TTC549 (cell line): ENCODE data around the gene SOX10.

Experiments used
- FAIRE-seq: peaks from 2 replicates; lab custom pipeline; 2012; peaks lifted over from hg19 to GRCh38; lab: Jason Lieb, UNC

The SOX10 gene

DNA sequence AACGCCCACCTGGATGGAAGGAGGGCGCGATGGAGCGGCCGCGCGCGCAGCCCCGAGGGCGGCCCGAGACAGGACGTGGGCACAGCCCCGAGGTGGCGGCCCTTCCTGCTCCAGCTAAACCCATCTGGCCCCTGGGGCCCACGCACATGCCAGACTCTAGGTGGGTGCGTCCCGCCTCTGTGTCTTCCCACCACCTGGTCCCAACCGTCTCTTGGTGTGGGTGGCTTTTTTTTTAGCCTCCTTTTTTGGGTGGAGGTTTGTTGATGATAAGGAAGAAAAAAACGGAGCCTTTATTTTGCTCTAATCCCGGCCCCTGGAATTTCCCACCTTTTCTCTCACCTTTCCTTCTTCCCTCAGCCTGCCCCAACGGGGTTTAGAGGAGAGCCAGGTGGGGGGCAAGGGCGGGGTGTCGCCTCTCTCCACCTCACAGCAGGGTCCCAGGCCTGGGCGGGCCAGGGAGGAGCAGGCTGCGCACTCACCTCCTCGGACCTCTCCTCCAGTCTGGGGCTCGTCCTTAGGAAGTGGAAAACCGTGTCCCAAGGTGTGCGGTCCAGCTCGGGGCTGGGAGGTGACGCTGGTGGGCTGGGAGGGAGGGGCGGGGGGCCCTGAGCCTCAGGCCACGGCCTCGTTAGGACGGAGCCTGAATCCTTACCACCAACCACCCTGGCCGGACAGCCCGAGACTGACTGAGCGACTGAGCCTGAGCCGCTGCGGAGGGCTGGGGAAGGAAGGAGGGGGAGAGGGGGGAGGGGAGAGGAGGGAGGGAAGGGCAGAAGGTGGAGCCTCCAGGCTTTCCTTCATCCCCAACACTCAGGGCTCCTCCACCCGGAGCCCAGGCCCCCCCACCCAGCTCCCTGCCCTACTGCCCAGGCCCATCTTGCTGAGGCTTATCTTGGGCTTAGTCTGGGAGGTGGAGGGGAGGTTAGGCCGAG, at the start of gene SOX10:
SOX10 (minus strand) TSS at position 696 of the 932 bp plus-strand sequence. CDS start 771 bp downstream, outside the sequence.
- FAIRE-seq, result no peak

DNA sequence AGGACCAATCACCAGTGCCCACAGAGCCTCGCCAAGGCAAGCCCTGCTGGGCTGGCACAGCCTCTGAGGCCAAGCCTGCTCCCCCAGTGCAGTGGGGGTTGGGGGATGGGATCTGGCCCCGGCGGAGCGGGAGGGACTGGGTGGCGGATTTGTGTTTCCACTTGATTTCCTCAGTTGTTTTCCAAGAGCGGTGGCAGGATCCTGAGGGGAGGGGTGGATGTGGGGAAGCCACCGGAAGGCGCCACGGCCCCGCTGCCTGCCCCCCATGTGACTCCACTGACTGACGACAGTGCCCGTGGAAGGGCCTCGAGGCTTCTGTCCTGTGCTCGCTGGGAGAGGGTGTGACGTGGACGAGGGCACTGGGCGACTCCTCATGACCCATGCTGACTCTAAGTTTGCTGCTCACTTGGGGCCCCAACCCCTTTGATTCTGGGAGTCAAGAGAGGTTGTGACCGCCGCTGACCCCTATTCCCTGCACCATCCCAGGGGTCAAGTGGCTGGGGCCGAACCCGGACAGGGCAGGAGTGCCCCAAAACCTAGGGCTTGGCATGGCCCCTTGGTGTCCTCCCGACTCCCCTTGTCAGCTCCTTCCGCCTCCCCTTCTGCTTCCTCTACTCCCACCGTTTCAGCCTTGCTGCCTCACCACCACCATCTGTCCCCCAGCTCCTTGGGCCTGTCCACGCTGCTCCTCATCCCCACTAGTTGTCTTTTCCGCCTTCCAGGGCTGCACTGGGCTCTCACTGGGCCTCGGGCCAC, 49.3 kb upstream of the SOX10 start:
- no peak for FAIRE-seq

- FAIRE-seq, result no peak
Measured at GRCh38 chr22:38032681-38033521, 48.5 kb upstream of the SOX10 start.

- no peak for FAIRE-seq
Measured at GRCh38 chr22:38031491-38031890, 47.1 kb upstream of the SOX10 start.

GRCh38 chr22:38030311-38031133, 46.2 kb upstream of the SOX10 start:
- FAIRE-seq, result no peak

GRCh38 chr22:38029901-38030300, 45.5 kb upstream of the SOX10 start:
- FAIRE-seq, result no peak

- FAIRE-seq, result no peak
Measured at GRCh38 chr22:38029370-38029769, 45.0 kb upstream of the SOX10 start.

GRCh38 chr22:38028344-38029130, 44.2 kb upstream of the SOX10 start:
- no peak for FAIRE-seq

DNA sequence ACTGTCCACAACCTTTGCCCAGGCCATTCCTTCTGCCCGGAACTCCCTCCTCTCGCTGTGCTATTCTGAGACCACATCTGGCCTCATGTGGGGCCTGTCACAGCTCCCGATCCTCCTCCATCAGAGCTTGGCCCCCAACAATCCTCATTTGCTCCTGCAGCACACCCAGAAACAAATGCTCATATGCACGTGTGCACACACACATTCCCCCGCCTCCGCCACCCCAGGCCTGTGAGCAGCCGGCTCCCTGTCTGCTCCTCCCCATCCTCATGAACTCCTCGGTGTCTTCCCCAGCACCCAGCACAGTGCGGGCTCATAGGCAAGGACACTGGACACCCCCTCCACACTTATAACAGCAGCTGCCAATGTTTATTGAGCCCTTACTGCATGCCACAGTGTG, 43.1 kb upstream of the SOX10 start:
- FAIRE-seq, result no peak

DNA sequence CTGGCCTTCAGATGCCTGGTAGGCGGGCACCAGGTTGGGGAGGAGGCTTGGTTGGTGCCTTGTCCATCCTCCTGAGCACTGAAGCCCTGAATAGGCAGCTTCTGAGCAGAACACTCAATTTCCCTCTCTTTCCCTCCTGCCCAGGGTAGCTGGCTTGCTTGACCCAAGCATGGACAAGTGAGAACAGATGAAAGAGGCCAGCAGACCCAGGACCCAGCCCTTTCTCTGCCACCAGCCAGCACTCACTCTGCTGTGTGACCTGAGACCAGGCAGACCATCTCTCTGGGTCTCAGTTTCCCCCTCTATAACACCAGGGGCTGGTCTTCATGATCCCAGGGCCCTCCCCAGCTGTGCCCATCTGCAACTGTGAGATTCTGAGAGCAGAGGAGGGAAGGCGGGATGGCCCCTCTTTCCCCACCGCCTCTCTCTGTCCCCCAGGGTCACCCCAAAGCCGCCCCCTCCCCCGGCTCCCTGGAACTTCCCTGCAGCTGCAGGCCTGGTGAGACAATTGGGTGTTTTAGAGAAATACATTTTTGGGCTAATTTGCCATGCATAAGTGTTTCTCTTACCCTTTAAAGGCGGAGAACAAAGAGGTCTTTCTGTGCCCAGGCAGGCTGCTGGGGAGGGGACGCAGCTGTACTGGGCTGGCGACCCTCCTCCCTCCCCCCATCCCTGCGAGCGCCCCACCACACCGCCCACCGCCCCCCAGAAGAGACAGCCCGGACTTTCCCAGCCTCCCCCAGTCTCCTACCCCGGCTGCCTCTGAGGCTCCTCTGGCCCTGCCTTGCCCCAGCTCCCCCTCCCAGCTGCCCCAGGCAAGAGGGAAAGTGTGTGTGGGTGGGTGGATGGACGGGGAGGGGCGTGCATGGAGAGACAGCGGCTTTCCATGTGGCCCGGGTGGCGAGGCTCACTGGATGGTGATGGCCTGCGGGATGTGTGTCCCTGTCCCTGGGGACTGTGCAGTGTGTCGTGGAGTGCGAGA, 42.1 kb upstream of the SOX10 start:
- no peak for FAIRE-seq

- FAIRE-seq, result no peak
Measured at GRCh38 chr22:38025514-38025913, 41.2 kb upstream of the SOX10 start.

- FAIRE-seq, result no peak
Measured at GRCh38 chr22:38023045-38023444, 38.7 kb upstream of the SOX10 start.

- FAIRE-seq, result no peak
Measured at GRCh38 chr22:38021206-38021605, 36.9 kb upstream of the SOX10 start.

DNA sequence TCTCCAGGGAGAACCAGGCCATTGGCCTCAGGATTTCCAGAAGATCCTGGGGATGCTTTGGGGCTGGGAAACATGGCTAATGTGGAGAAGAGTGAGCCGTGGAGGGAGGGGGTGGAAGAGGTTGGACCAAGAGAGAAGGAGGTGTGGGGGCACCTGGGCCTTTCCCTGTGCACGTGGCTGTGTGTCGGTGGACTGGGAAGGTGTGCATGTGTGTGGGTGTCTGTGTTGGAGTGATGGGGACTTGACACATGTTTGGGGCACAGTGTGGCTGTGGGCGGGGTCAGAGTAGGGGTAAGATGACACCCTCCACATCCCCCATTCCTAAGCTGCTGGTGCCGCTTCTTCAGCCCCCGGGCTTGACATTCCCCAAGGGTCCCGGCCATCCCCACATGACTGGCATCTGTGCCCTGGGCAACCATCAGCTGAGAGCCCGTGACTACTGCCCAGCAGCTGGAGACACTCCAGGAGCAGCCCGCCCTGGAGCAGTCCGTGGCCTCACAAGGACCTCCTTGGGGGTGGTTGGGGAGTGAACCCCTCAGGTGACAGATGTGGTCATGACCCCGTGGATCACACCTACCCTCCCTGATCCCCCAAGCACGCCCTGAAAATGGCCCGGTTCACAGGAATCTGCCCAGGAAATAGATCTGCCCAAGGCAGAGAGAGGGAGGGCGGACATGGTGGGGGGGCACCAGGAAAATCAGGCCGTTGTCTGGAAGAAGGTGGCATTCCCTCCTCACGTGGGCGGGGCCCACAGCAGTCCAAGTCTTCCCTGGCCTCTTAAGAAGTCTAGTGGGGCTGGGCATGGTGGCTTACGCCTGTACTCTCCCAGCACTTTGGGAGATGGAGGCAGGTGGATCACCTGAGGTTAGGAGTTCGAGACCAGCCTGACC, 34.8 kb upstream of the SOX10 start:
- FAIRE-seq, result no peak

DNA sequence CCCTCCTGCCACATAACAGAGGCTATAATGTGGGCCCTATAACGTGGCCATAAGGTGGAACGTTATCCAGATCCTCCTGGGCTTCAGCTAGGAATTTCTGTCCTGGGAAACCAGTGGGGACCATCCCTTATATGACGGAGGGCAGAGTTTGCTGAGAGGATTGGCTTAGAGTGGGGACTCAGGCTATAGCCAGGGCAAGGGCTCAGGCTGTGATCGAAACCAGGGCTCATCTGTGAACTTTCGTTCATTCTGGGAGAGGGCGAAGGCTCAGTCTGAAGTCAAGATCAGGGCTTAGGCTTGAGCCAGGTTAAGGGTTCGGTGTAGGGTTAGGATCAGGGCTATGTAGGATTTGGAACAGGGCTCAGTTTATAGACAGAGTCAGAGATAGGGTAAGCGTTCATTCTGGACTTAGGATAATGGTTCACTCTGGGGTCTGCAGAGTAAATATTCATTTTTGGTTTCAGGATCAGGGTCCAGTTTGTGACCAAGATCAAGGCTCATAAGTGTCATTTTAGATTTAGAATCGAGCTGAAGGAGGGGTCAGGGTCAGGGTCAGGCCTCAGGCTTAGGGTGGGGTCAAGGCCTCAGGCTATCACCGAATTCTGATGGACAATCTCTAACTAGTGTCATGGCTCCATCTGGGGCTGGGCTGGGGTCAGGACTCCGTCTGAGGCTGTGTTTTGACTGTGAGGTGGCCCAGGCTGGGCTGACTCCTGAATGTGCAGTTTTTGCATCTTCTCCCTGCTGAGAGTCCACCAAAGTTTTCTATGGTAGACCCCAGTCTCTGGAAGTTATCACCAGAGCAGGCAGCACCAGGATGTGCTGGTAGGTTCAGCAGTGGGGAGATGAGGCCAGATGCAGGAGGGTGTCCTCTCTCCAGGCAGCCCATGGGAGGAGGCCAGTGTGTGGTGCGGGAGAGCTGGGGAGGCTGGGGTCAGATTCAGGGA, 33.9 kb upstream of the SOX10 start:
- FAIRE-seq, result no peak

DNA sequence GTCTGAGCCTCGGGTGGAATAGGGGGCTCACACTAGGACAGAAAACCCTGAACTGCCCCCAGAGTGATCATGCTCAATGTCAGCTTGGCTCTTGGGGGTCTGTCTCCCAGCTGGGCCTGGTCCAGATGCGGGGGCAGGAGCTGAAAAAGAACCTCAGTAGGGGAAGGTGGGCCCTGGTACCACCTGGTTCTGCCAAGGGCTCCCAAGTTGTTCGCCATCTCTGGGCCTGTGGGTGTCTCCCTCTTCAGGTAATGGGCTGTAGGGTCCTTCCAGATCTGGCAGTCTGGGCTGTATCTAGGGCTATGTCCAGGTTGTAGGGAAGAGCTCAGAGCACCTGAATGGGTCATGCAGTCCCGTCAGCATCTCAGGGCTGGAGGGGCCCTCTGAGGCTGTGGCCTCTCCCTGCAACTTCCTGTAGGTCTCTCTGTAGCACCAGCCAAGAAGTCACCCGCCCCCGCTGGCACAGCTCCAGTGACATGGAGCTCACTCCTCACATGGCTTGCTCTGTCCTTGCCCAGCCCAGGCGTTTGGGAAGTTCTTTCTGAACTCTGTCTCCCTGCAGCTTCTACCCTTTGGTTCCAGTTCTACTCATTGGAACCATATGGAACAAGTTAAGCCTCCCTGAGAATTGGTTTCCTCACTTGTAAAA, 33.0 kb upstream of the SOX10 start:
- FAIRE-seq, result no peak
